ENCODE results near the gene RDX.

Gene RDX

GRCh38 chr11:110172468-110173065 is 123.8 kb downstream of the RDX start:
- H3K4me3 ChIP-seq (ENCODE audit: low read depth, low read length): no peak overlapping the region
- TF ChIP-seq CTCF (conservative IDR thresholded peaks at IDR 0.05; ENCODE audit: low read depth, low read length): no peak
- no peak for DNase-seq (ENCODE audit: low read depth)

GRCh38 chr11:110169738-110170137 is 126.7 kb downstream of the RDX start:
- H3K4me3 ChIP-seq (ENCODE audit: low read depth, low read length): no peak overlapping the region
- no peak for DNase-seq (ENCODE audit: low read depth)
- TF ChIP-seq CTCF (conservative IDR thresholded peaks at IDR 0.05; ENCODE audit: low read depth, low read length): no peak

GRCh38 chr11:110168033-110168803 is 128.2 kb downstream of the RDX start:
- no peak overlapping the region for H3K4me3 ChIP-seq (ENCODE audit: low read depth, low read length)
- no peak for TF ChIP-seq CTCF (conservative IDR thresholded peaks at IDR 0.05; ENCODE audit: low read depth, low read length)
- no peak for DNase-seq (ENCODE audit: low read depth)

- TF ChIP-seq CTCF (conservative IDR thresholded peaks at IDR 0.05; ENCODE audit: low read depth, low read length): no peak
- no peak overlapping the region for H3K4me3 ChIP-seq (ENCODE audit: low read depth, low read length)
- no peak for DNase-seq (ENCODE audit: low read depth)
Measured at GRCh38 chr11:110165039-110165925, 131.1 kb downstream of the RDX start.

- no peak for TF ChIP-seq CTCF (conservative IDR thresholded peaks at IDR 0.05; ENCODE audit: low read depth, low read length)
- peak; percentile 52 for DNase-seq (ENCODE audit: low read depth)
Measured at GRCh38 chr11:110162216-110162615, 134.2 kb downstream of the RDX start.

GRCh38 chr11:110161061-110161460 is 135.4 kb downstream of the RDX start:
- H3K4me3 ChIP-seq (ENCODE audit: low read depth, low read length): no peak overlapping the region
- no peak for TF ChIP-seq CTCF (conservative IDR thresholded peaks at IDR 0.05; ENCODE audit: low read depth, low read length)
- no peak for DNase-seq (ENCODE audit: low read depth)

More at GRCh38 chr11:110162216-110162615, 134.2 kb downstream of the RDX start:
- H3K4me3 ChIP-seq (ENCODE audit: low read depth, low read length): no peak overlapping the region

All from choroid plexus epithelial cell (primary cell).